Lung (tissue), 12 donors: ENCODE measurements around the gene ZNF445. TPM values are rescaled to one million over a fixed set of nuclear protein-coding genes. Genes with fewer than 3 reads are reported as not detected.
"Not testable (repeated sequence)": the region's sequence is repeated elsewhere in the genome, so short reads cannot be mapped to it uniquely, and the experiment has no call there.

Experiments used
- ATAC-seq: fragments of 200-7000 bp; cut with Tn5 transposase; one replicate; pipeline ENCODE4 v1.9.1; 2020; ENCODE audit warnings: moderate number of reproducible peaks; ENCODE audit not compliant: insufficient read depth, low FRiP score
- DNase-seq, 3 donors: peaks; one replicate each; pipeline ENCODE4 v3.0.0-alpha.2; 2013 to 2017
- H3K27ac ChIP-seq, 2 donors: one replicate each; pipeline ENCODE4 v1.5.1; 2013; ENCODE audit warnings: mild to moderate bottlenecking in 2 of 2, moderate library complexity in 2 of 2, control low read depth in 1 of 2, inconsistent platforms in 1 of 2, low read depth in 1 of 2, low read length in 1 of 2
- H3K27me3 ChIP-seq, 3 donors: one replicate each; pipeline ENCODE4 v1.5.1; 2013; ENCODE audit warnings: low read length in 2 of 3; ENCODE audit not compliant: control insufficient read depth in 3 of 3, insufficient read depth in 3 of 3
- H3K36me3 ChIP-seq, 4 donors: one replicate each; pipeline ENCODE4 v1.5.1; 2013; ENCODE audit warnings: low read length in 4 of 4, mild to moderate bottlenecking in 1 of 4, moderate library complexity in 1 of 4; ENCODE audit not compliant: control insufficient read depth in 4 of 4, insufficient read depth in 4 of 4
- H3K4me1 ChIP-seq, 5 donors: one replicate each; pipeline ENCODE4 v1.5.1; 2013; ENCODE audit warnings: low read length in 5 of 5, mild to moderate bottlenecking in 2 of 5, moderate library complexity in 1 of 5; ENCODE audit not compliant: control insufficient read depth in 5 of 5, insufficient read depth in 5 of 5
- H3K4me3 ChIP-seq: one replicate; pipeline ENCODE4 v1.5.1; 2013; ENCODE audit warnings: mild to moderate bottlenecking, control low read depth, moderate library complexity
- H3K9ac ChIP-seq, 2 donors: one replicate each; pipeline ENCODE4 v1.5.1; 2013; ENCODE audit warnings: low read length in 2 of 2, control low read depth in 1 of 2; ENCODE audit not compliant: insufficient read depth in 1 of 2
- H3K9me3 ChIP-seq, 4 donors: one replicate each; pipeline ENCODE4 v1.5.1; 2013; ENCODE audit warnings: low read length in 3 of 4, mild to moderate bottlenecking in 1 of 4, moderate library complexity in 1 of 4; ENCODE audit not compliant: control insufficient read depth in 4 of 4, insufficient read depth in 3 of 4
- WGBS, 2 donors: extraction: QIAGEN DNeasy Blood & Tissue Kit; methylation state at CpG; one replicate each; pipeline ENCODE4 v1.1.7; 2013; 5-methylcytosine and 5-hydroxymethylcytosine counted together
- polyA plus RNA-seq, 2 donors: library from polyadenylated mRNA; stranded (reverse); fragments of 200-250 nt; gene quantifications; one replicate each; pipeline ENCODE4 v1.2.1, GENCODE V29; 2013
- total RNA-seq, 2 donors: library from RNA; depleted of rRNA in 1 of 2; stranded (reverse); fragments of >200 nt in 1 of 2; gene quantifications; one replicate each; pipeline ENCODE4 v1.2.1, GENCODE V29; 2014 to 2021
- TF ChIP-seq, protein P1 (sequence below): IDR thresholded peaks from 2 replicates; pipeline ENCODE4 v1.5.1; 2012; ENCODE audit warnings: mild to moderate bottlenecking; ENCODE audit errors: control extremely low read depth, extremely low read depth
- donor health status: control.
- donor health status: control.
- donor health status: Bipolar disorder and iron deficiency.
- donor health status: healthy.
- donor health status: DM: yes; HTN: yes; CAD: no.

The ZNF445 gene
- total and polyA plus RNA-seq, 4 donors: 2.7 to 23.2 (median 10.1) TPM

DNA sequence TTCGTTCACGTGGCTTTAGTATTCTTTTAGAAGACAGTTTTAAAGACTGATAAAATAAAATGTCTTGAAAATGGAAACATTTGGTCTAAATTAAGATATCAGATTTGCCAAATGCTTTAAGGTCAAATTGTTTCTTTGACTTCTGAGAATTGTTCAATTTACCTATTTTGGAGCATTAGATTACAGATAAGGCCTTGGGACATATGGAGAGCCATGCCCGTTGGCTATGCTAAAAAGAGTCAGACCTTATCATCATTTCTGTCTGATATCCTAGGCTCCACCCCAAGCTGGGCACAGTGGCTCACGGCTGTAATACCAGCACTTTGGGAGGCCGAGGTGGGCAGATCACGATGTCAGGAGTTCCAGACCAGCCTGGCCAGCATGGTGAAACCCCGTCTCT is 13.0 kb downstream of the ZNF445 start:
- Histone ChIP-seq H3K4me1 (peaks cover 0 to 6% (median 1%) of the 10 kb centered on the region in 5 donors), H3K27ac (no peak overlapping the region), H3K9ac (no peak overlapping the region), H3K27me3 (no peaks in the 10 kb centered on the region), H3K4me3 (no peak overlapping the region), H3K36me3 (peaks cover 3 to 39% (median 23%) of the 10 kb centered on the region in 4 donors), H3K9me3 (peaks cover 0 to 13% (median 7%) of the 10 kb centered on the region in 4 donors)
- WGBS, 2 donors: 98% methylated on average over 7 of the region's 7 CpGs
- DNase-seq (no peak), ATAC-seq (no peak)
- TF ChIP-seq, protein P1, sequence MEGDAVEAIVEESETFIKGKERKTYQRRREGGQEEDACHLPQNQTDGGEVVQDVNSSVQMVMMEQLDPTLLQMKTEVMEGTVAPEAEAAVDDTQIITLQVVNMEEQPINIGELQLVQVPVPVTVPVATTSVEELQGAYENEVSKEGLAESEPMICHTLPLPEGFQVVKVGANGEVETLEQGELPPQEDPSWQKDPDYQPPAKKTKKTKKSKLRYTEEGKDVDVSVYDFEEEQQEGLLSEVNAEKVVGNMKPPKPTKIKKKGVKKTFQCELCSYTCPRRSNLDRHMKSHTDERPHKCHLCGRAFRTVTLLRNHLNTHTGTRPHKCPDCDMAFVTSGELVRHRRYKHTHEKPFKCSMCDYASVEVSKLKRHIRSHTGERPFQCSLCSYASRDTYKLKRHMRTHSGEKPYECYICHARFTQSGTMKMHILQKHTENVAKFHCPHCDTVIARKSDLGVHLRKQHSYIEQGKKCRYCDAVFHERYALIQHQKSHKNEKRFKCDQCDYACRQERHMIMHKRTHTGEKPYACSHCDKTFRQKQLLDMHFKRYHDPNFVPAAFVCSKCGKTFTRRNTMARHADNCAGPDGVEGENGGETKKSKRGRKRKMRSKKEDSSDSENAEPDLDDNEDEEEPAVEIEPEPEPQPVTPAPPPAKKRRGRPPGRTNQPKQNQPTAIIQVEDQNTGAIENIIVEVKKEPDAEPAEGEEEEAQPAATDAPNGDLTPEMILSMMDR: no peak

DNA sequence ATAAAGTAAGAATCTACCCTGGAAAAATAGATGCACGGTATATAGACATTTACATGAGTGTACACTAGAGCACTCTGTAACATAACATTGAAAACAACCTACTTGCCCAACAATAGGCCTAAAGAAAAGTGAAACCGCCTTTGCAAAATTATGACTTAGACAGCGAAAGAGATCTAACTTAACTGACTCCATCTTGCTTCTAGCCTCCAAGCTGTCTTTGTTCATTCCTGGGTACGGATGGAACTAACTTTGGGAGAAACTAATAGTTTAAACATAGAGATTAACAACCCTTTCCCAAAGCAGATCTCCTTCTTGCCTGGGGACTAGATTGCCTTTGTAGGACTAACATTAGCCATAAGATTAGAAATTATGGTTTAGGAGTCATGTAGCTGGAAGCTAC is 17.4 kb downstream of the ZNF445 start:
- WGBS, 2 donors: 96 to 98% methylated on average over 4 of the region's 4 CpGs

DNA sequence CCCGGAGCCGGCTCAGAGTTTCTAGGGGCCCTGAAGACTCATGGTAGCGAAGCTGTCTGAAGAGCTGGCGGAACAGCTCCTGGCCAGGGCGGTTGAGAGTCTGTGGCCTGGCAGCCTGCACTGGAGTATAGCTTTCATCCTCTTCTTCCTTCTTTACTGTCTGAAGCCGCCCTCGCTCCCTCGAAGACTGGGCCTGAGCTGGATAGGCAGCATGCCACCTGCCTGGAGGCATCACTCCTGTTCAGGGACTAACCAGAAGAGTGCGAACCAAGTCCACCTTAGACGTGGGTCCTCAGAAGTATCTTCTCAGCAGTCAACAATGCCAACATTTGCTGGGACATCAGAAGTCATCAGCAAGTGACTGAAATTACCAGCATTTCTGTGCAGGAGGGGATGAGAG is 22.2 kb downstream of the ZNF445 start:
- peaks cover 19 to 42% (median 31%) of the 10 kb centered on the region in 4 donors for H3K36me3 ChIP-seq
- DNase-seq: no peak
- WGBS, 2 donors: 96 to 97% methylated on average over 10 of the region's 10 CpGs

More for the DNA sequence above, 17.4 kb downstream of the ZNF445 start:
- H3K9me3 ChIP-seq: peaks cover 0 to 16% (median 8%) of the 10 kb centered on the region in 4 donors
- H3K27ac ChIP-seq, H3K4me3 ChIP-seq, DNase-seq, ATAC-seq, H3K4me1 ChIP-seq, H3K9ac ChIP-seq, H3K27me3 ChIP-seq: not testable (repeated sequence)
- peaks cover 16 to 57% (median 31%) of the 10 kb centered on the region in 4 donors for H3K36me3 ChIP-seq

DNA sequence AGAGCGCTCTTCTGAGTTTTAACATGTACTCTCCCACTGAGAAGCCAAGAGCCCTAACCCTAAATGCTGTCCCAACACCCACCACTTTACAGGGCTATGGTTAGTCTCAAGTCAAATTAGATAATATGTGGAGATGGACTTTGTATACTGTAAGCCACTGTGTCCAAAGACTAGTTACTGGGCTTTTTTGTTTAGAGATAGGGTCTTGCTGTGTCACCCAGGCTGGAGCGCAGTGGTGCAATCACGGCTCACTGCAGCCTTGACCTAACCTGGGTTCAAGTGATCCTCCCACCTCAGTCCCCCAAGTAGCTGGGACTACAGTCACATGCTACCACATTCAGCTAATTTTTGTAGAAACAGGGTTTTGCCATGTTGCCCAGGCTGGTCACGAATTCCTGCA is 23.2 kb downstream of the ZNF445 start:
- Histone ChIP-seq H3K27ac (no peak overlapping the region), H3K36me3 (peaks cover 29 to 50% (median 37%) of the 10 kb centered on the region in 4 donors), H3K9me3 (peaks cover 0 to 2% (median under 1%) of the 10 kb centered on the region in 4 donors), H3K4me1 (no peaks in the 10 kb centered on the region), H3K27me3 (no peaks in the 10 kb centered on the region), H3K9ac (no peak overlapping the region), H3K4me3 (no peak overlapping the region)
- TF ChIP-seq, protein P1: no peak
- no peak for DNase-seq
- WGBS, 2 donors: 89 to 99% methylated on average over 4 of the region's 4 CpGs
- ATAC-seq: no peak

More for the DNA sequence above, 22.2 kb downstream of the ZNF445 start:
- Histone ChIP-seq H3K9me3 (peaks cover 0 to 6% (median 1%) of the 10 kb centered on the region in 4 donors), H3K27me3 (no peaks in the 10 kb centered on the region), H3K27ac (no peak overlapping the region), H3K4me1 (no peaks in the 10 kb centered on the region), H3K9ac (no peak overlapping the region), H3K4me3 (no peak overlapping the region)
- TF ChIP-seq, protein P1: no peak
- no peak for ATAC-seq
